ENCODE measurements around the gene EFCAB11.

The EFCAB11 gene

GRCh38 chr14:89927186-89927865 is 27.2 kb downstream of the EFCAB11 start:
- TF ChIP-seq EP300 (IDR thresholded peaks at IDR 0.05; ENCODE audit: borderline replicate concordance) (no peak), TEAD4 (IDR thresholded peaks at IDR 0.05) (no peak), USF1 (IDR thresholded peaks at IDR 0.05) (no peak), YY1 (IDR thresholded peaks at IDR 0.05; ENCODE audit: low read depth) (no peak), TCF12 (IDR thresholded peaks at IDR 0.05; ENCODE audit: low read depth) (no peak), NFIC (IDR thresholded peaks at IDR 0.05) (no peak), REST (IDR thresholded peaks at IDR 0.05; ENCODE audit: low read depth) (no peak), TAF1 (IDR thresholded peaks at IDR 0.05; ENCODE audit: low read depth) (no peak), RAD21 (IDR thresholded peaks at IDR 0.05; ENCODE audit: low read depth) (no peak), ZBTB7A (IDR thresholded peaks at IDR 0.05; ENCODE audit: low read depth) (no peak), CEBPB (IDR thresholded peaks at IDR 0.05) (no peak), MAX (IDR thresholded peaks at IDR 0.05) (no peak), CREB1 (IDR thresholded peaks at IDR 0.05; ENCODE audit: low read depth) (no peak), FOXM1 (IDR thresholded peaks at IDR 0.05; ENCODE audit: borderline replicate concordance, low read depth) (no peak), EGR1 (IDR thresholded peaks at IDR 0.05) (no peak)

- TF ChIP-seq EP300 (IDR thresholded peaks at IDR 0.05; ENCODE audit: borderline replicate concordance): no peak
- no peak for TF ChIP-seq REST (IDR thresholded peaks at IDR 0.05; ENCODE audit: low read depth)
- TF ChIP-seq CREB1 (IDR thresholded peaks at IDR 0.05; ENCODE audit: low read depth): no peak
- no peak for TF ChIP-seq TEAD4 (IDR thresholded peaks at IDR 0.05)
- no peak for TF ChIP-seq FOXM1 (IDR thresholded peaks at IDR 0.05; ENCODE audit: borderline replicate concordance, low read depth)
- TF ChIP-seq TCF12 (IDR thresholded peaks at IDR 0.05; ENCODE audit: low read depth): no peak
These were observed 27.8 kb downstream of the EFCAB11 start for GRCh38 chr14:89926694-89927093.

- no peak for TF ChIP-seq FOXM1 (IDR thresholded peaks at IDR 0.05; ENCODE audit: borderline replicate concordance, low read depth)
These were observed 30.3 kb downstream of the EFCAB11 start for GRCh38 chr14:89924268-89924667.

- no peak for TF ChIP-seq YY1 (IDR thresholded peaks at IDR 0.05; ENCODE audit: low read depth)
- TF ChIP-seq ZBTB7A (IDR thresholded peaks at IDR 0.05; ENCODE audit: low read depth): no peak
- no peak for TF ChIP-seq FOXM1 (IDR thresholded peaks at IDR 0.05; ENCODE audit: borderline replicate concordance, low read depth)
- TF ChIP-seq TEAD4 (IDR thresholded peaks at IDR 0.05): no peak
- no peak for TF ChIP-seq EP300 (IDR thresholded peaks at IDR 0.05; ENCODE audit: borderline replicate concordance)
- no peak for TF ChIP-seq NFIC (IDR thresholded peaks at IDR 0.05)
- no peak for TF ChIP-seq MAX (IDR thresholded peaks at IDR 0.05)
- no peak for TF ChIP-seq USF1 (IDR thresholded peaks at IDR 0.05)
- TF ChIP-seq CEBPB (IDR thresholded peaks at IDR 0.05): no peak
- no peak for TF ChIP-seq REST (IDR thresholded peaks at IDR 0.05; ENCODE audit: low read depth)
- no peak for TF ChIP-seq CREB1 (IDR thresholded peaks at IDR 0.05; ENCODE audit: low read depth)
- no peak for TF ChIP-seq TCF12 (IDR thresholded peaks at IDR 0.05; ENCODE audit: low read depth)
These were observed 32.3 kb downstream of the EFCAB11 start for GRCh38 chr14:89922031-89922907.
